Suppressor macrophage (primary cell): ENCODE results near the gene APOBEC3F.
"Not testable (repeated sequence)": the region's sequence is repeated elsewhere in the genome, so short reads cannot be mapped to it uniquely, and the experiment has no call there.

ENCODE experiments used
- DNase-seq, 4 experiments: peaks; one replicate each; pipeline ENCODE4 v3.0.0-alpha.2; 2020 to 2022
- total RNA-seq, 17 experiments: gene quantifications; one replicate each; lab custom pipeline; 2026; ENCODE audit warnings: mixed read lengths in 6 of 17, inconsistent platforms in 3 of 17; lab: John Stamatoyannopoulos, UW

The APOBEC3F gene
- 1.4 to 11.4 (median 2.7) reads per million in 17 experiments for total RNA-seq

DNA sequence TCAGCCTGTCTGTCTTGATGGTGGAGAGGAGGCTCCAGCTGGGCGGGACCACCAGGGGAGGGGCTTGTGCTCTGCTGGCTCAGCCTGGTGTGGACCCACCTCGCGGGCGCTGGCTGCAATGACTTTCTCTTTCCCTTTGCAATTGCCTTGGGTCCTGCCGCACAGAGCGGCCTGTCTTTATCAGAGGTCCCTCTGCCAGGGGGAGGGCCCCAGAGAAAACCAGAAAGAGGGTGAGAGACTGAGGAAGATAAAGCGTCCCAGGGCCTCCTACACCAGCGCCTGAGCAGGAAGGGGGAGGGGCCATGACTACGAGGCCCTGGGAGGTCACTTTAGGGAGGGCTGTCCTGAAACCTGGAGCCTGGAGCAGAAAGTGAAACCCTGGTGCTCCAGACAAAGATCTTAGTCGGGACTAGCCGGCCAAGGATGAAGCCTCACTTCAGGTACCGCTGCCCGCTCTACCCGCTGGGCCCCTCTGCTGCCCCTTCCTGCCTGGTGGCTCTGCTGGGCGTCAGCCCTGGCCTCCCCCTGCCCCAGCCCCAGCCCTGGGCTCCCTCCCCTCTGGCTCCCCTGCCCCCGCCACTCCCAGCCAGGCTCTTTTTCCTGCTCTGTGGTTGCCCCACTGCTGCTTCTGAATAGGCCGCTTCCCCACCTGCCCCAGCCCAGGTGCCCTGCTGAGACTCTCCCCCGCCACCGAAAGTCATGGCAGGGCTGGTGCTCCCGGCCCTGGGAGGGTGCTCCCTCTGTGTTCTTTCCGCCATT, at the start of gene APOBEC3F:
APOBEC3F (plus strand) TSS at position 327 of the 759 bp plus-strand sequence; CDS start at position 424, 97 bp downstream.
- peak; percentile 11 to 59 (median 46) for DNase-seq

DNA sequence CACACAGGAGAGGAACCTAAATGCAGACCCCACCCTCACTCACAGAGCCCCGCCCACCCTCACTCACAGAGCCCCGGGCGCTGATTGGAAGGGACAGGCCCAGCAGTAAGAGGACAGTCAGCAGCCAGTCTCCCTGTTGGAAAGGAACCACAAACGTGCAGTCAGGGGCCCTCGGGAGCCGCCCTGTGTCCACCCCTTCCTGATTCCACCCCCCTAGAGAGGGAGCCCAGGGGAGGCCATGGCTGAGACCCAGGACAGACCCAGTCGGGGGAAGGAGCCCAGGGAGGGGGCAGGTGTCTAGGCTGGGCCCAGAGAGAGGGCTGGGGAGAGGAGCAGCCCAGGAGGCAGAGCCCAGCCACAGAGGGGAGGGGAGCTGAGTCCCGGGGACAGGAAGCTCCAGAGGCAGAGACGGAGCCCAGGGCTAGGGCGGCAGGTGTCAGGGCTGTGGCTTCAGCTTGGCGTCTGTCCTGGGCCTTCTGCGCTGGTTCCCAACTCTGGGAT, 47.7 kb upstream of the APOBEC3F start:
- peak in 1 of 4 experiments; percentile 29 for DNase-seq

DNA sequence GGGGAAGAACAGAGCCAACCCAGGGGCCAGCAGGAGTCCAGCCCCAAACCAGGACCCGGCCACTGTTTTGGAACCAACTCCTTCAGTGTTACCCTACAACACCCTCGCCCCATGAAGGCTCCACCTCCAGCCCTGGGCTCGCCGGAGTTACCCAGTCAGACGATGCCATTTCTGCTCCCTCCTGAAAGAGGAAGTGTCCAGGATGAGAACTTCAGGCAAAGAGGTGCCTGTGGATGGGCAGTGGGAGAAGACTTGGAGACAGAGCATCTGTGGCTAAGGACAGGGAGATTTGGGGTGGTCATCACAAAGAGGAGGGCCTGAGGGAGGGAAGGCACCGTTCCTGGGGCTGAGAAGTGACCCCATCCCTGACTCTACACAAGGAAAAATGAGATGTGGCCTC, 44.6 kb upstream of the APOBEC3F start:
- DNase-seq: peak in 2 of 4 experiments; percentile 26 to 30

DNA sequence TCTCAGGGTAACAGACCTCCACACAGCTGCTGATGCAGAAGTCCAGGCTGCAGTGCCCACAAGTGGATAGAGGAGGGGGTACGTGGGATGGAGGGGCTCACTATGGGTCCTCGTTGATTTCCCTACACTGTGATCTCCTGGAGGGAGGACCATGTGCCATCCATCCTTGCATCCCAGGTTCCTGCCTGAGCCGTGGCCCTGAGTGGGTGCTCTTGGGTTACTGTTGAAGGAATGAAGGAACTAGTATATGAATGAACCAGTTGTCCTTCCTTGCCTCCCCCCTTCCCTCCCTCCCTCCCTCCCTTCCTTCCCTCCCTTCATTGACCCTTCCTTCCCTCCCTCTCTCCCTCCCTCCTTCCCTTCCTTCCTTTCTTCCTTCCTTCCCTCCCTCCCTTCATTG, 43.1 kb upstream of the APOBEC3F start:
- no peak for DNase-seq

DNA sequence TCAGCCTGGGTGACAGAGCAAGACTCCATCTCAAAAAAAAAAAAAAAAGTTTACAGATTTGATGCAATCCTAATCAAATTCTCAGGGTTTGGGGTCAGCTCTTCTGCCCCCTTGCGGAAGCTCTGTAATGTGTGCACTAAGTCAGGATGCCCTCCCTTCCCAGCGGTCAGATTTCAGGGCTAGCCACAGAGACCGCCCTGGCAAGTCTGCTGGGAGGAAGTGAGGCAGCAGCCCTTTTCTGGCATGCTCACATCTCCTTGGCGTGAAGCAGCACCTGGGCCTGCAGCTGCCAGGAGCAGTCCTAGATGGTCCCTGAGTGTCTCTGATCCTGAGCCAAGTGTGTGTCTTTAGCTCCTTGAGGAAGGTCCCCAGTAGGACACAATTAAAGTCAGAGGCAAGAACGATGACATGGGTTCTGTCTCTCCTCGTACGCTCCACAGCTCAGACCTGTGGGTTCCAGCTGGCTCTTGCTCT, 37.5 kb upstream of the APOBEC3F start:
- DNase-seq: peak; percentile 90 to 93 (median 92)

DNA sequence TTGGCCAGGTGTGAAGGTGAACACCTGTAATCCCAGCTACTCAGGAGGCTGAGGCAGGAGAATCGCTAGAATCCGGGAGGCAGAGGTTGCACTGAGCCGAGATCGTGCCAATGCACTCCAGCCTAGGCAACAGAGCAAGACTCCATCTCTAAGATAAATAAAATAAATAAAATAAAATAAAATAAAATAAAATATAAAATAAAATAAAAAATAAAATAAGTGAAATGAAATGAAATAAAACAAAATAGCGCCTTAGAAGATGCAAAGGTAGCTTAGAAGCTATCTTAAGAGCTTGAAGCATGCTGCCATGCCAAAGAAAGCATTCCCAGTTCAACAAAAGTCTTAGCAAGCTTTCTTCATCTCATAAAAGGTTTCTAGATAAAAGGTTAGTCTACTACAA, 33.5 kb upstream of the APOBEC3F start:
- no peak for DNase-seq

DNA sequence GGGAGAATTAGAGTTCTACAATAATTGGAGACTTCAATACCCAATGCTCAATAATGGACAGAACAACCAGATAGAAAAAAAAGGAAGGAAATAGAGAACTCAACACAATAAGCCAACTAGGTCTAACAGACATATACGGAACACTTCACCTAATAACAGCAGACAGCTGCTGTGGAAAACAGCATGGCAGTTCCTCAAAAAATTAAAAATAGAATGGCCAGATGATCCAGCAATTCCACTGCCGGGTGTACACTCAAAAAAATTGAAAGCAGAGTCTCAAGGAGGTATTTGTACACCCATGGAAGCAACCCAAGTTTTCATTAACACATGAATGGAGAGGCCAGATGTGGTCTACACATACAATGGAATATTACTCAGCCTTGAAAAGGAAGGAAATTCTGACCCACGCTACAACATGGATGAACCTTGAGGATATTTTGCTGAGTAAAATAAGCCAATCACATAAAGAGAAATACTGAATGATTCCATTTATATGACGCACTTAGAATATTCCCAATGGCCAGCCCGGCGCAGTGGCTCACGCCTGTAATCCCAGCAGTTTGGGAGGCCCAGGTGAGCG, 32.3 kb upstream of the APOBEC3F start:
- peak in 3 of 4 experiments; percentile 38 to 59 (median 59) for DNase-seq

DNA sequence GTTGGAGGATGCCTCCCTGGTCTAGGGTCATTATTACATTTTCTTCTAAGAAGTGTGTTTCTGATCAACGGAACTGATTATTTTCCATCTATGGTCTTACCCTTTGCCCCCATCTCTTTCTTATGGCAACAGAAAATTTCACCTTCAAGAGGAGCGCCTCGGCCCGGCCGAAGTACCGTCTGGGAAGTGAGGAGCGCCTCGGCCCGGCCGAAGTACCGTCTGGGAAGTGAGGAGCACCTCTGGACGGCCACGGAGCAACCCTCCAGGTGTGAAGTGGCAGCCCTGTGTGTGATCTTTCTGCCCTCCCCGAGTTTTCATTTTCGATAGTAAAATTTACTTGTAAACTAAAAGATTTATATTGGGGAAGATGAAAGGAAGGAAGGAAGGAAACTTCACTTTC, 29.7 kb upstream of the APOBEC3F start:
- DNase-seq: no peak

DNA sequence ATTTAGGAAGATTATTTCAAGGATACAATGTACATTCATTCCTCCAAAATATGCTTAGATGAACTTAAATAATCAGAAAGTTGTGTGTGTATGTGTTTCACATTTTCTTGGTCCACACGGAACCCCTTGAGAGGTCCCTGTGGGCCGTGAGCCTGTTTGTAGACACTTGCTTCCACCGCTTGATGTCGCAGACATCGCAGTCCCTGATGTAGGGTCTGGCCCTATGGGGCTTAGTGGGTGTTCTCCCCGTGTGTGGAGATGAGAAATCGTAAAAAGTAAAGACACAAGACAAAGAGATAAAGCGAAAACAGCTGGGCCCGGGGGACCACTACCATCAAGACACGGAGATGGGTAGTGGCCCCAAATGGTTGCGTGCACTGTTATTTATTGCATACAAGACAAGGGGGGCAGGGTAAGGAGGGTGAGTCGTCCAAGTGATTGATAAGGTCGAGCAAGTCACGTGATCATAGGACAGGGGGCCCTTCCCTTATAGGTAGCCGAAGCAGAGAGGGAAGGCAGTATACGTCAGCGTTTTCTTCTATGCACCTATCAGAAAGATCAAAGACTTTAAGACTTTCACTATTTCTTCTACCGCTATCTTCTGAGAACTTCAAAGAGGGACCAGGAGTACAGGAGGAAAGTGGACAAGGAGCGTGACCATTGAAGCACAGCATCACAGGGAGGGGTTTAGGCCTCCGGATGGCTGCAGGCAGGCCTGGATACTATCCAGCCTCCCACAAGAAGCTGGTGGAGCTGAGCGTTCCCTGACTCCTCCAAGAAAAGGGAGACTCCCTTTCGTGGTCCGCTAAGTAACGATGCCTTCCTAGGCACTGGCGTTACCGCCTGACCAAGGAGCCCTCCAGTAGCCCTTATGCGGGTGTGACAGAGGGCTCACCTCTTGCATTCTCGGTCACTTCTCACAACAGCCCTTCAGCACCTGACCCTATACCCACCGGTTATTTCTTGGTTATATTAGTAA, 27.8 kb upstream of the APOBEC3F start:
- no peak for DNase-seq

DNA sequence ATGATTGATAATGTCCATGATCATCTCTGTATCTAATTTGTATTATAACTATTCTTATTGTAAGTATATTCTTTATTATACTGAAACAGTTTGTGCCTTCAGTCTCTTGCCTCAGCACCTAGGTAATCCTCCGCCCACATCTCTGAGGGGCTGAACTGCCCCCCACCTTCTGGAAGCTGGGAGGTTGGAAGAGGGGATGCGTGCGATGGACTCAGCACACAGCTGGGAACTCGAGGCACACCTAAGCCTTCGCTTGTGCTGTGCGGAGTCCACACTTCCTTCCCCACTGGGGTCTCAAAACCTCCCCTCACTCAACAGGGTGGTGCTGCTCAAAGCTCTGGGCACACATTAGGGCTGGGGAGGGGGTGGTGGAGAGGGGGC, 27.1 kb upstream of the APOBEC3F start:
- DNase-seq: not testable (repeated sequence)

DNA sequence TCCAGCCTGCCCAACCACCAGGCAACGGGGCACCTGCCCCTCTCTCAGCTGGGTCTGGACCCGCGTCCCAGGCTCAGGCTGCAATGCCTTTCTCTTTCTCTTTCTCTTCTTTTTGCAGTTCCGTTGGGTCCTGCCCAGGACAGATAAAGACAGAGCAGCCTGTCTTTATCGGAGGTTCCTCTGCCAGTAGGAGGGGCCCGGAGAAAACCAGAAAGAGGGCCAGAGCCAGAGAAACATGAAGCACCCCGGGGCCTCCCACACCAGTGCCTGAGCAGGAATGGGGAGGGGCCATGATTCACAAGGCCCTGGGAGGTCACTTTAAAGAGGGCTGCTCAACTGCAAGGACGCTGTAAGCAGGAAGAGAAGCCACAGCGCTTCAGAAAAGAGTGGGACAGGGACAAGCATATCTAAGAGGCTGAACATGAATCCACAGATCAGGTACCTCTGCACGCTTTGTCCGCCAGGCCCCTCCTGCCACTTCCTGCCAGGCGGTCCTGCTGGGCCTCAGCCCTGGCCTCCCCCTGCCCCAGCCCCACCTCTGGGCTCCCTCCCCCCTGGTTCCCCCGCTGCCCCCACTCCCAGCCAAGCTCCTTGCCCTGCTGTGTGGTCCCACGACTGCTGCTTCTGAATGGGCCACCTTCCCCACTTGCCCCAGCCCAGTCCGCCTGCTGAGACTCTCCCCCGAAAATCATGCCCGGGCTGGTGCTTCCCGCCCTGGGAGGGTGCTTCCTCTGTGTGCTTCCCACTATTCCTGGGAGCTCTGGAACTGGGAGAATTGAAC, 26.5 kb upstream of the APOBEC3F start, which contains the start of gene APOBEC3C:
APOBEC3C (plus strand) TSS at position 316 of the 781 bp plus-strand sequence; CDS start at position 422, 106 bp downstream.
- DNase-seq: peak; percentile 85 to 91 (median 90)

DNA sequence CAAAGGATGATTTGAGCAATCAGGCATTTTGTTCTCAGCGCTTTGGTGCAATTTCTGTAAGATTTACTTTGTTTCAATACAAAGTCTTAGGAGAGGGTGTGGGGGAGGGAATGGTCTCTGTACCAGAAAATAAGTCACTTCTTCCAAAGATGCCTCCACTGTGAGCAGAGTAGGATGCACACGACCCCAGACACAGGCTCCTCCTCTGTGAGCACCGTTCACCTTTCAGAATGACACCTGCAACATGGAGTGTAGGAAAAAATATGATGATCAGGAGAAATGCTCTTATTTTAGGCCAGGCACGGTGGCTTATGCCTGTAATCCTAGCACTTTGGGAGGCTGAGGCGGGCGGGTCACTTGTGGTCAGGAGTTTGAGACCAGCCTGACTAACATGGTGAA, 25.9 kb upstream of the APOBEC3F start:
- DNase-seq: not testable (repeated sequence)

DNA sequence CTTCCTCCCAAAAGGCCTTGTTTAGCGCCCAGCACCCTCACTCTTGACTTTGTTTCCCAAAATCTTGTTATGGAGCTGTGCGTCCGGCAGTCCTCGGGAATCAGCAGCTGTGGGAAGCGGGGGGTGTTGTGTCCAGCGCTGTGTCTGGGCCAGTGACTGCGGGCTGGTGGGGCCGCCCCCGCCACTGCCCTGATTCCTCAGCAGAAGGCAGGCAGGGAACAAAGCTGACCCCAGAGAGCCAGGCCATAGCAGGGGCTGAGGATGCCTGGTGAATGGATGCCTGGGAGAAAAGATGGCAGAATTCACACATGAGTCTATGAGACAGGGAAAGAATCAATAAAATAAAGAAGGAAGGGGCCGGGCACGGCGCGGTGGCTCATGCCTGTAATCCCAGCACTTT, 24.1 kb upstream of the APOBEC3F start:
- no peak for DNase-seq

DNA sequence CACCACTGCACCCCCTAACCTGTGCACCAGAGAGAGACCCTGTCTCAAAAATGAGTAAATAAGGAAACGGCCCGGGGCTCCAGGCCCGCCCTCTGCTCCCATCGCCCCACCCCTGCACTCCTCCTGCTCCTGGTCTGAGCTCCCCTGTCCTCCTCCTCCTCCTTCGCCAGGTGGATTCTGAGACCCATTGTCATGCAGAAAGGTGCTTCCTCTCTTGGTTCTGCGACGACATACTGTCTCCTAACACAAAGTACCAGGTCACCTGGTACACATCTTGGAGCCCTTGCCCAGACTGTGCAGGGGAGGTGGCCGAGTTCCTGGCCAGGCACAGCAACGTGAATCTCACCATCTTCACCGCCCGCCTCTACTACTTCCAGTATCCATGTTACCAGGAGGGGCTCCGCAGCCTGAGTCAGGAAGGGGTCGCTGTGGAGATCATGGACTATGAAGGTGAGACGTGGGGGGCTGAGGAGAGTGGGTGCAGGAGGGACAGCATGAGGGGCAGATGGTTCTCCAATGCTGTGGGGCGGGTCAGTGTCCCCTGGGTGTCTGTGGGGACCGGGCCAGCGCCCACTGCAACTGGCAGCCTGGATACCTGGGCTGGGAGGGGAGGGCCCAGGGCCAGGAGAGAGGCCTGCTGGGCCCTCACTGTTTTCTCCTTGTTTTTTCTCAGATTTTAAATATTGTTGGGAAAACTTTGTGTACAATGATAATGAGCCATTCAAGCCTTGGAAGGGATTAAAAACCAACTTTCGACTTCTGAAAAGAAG, 22.9 kb upstream of the APOBEC3F start:
- DNase-seq: no peak

DNA sequence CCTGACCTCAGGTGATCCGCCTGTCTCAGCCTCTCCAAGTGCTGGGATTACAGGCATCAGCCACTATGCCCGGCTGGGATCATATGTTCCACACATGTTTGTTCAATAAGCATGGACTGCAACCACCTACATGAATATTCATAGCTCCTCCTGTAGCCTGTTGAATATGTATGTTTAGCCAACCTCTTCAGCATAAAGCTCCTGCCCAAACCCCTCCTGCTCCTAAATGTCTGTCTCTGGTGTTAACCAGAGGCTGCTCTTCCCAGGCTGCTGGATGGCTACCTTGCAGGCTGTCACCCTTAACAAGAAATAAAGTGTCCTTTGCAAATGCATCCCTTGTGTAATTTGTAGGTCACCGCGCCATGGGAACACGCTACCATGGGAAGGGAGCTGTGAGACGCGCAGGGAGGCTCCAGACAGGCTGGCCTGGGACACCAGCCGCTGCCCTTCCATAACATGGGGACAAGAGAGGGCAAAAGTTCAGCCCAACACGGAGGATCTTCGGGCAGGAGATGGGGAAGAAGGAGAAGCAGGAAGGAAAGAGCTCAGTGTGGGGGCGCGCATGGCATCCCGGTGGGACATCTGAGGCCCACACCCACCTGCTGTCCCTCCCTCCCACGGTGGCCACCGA, 20.5 kb upstream of the APOBEC3F start:
- DNase-seq: peak in 1 of 4 experiments; percentile 6

DNA sequence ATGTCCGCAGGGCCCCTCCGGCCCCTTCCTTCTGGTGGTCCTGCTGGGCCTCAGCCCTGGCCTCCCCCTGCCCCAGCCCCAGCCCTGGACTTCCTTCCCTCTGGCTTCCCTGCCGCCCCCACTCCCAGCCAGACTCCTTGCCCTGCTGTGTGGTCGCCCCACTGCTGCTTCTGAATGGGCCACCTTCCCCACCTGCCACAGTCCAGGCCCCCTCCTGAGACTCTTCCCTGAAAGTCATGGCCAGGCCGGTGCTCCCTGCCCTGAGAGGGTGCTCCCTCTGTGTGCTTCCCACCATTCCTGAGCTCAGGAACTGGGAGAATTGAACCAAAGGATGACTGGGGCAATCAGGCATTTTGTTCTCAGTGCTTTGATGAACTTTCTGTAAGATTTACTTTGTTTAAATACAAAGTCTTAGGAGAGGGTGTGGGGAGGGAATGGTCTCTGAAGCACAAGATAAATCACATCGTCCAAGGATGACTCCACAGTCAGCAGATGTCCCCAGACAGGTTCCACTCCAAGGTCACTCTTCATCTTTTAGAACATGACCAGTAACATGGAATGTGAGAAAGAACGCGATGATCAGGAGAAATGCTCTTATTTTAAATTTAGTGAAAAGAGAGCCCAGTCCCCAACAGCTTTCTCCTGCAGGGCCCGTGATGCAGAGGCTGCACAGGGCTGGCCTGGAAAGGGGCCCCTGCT, 19.0 kb upstream of the APOBEC3F start:
- DNase-seq: no peak

DNA sequence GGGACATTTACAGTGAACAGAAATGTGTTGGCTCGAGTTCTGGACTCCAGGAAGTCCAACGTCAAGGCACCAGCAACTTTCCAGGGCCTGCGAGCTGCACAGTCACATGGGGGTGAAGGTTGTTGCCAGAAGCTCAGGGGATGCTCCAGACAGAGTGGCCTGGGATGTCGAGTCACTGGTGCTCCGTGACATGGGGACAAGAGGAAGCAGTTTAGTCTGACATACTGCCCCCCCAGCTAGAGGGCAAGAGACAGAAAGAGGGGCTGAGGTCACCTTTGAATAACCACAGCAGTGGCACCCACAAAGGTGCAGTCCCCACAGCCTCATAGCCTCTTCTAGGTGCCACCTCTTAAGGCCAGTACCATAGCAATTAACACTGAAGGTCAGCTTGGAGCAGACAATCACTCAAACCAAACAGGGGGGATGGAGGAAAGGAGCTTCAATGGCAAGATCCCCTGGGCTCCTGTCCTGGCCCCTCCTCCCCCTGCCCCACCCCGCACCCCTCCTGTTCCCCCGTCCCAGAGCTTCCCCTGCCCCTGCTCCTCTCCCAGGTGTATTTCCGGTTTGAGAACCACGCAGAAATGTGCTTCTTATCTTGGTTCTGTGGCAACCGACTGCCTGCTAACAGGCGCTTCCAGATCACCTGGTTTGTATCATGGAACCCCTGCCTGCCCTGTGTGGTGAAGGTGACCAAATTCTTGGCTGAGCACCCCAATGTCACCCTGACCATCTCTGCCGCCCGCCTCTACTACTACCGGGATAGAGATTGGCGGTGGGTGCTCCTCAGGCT, 15.9 kb upstream of the APOBEC3F start:
- no peak for DNase-seq

DNA sequence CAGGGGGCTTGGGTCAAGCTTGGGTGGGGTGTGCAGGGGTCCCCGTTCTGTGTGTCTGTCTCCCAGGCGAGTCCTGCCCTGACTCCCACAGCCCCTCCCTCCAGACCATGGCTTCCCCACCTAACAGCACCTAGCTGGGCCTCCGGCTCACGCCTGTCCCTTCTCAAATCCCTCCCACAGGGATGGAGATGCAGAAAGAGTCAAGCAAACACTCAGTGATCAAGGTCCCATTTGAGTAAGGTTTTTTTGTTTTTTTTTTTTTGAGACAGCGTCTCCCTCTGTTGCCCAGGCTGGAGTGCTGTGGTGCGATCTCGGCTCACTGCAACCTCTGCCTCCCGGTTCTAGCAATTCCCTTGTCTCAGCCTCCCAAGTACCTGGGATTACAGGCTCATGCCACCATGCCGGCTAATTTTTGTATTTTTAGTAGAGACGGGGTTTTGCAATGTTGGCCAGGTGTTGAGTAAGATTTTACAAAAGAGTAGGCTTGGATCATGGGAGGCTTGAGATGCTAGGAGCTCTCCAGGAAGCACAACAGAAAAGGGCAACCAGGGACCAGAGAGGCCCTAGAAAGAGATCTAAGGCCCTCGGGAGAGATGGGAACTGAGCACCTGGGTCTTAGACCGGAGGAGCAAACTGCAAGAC, 14.0 kb upstream of the APOBEC3F start:
- peak in 1 of 4 experiments; percentile 11 for DNase-seq
